ENCODE data around the gene PRKAG1.

- TF ChIP-seq CTCF (IDR thresholded peaks at IDR 0.05; ENCODE audit: low read length) (no peak), EZH2phosphoT487 (IDR thresholded peaks at IDR 0.05; ENCODE audit: low read length) (no peak), EZH2 (optimal IDR thresholded peaks at IDR 0.05; ENCODE audit: low read depth, low read length) (no peak)
Observed at GRCh38 chr12:49008943-49009342, 9.6 kb downstream of the PRKAG1 start.
